HCT116 (cell line): ENCODE measurements around the gene TEDDM1. TPM values are rescaled to one million over a fixed set of nuclear protein-coding genes. Genes with fewer than 3 reads are reported as not detected.

Experiments used
- ATAC-seq: fragments of 200-7000 bp; cut with Tn5 transposase; 2 replicates; pipeline ENCODE4 v1.9.1; 2020; ENCODE audit warnings: mild to moderate bottlenecking, moderate library complexity
- BruUV-seq: library from RNA; stranded (reverse); fragments of 400-500 nt; replicated peaks from 2 replicates; lab custom pipeline; 2021; lab: Mats Ljungman, UMichigan
- CTCF ChIA-PET: fragments of 300-600 bp; sonication (Branson Sonifier 250); formaldehyde crosslinking; loops from one replicate; lab custom pipeline; 2021; ENCODE audit warnings: antibody characterized with exemption; lab: Charles Lee
- POLR2A ChIA-PET: fragments of 300-600, 350-600 bp; sonication (Branson Sonifier 250); formaldehyde crosslinking; loops from one replicate; lab custom pipeline; 2021; ENCODE audit warnings: antibody characterized with exemption; lab: Charles Lee
- RAD21 ChIA-PET, 2 experiments: fragments of 300-600 bp; sonication (Branson Sonifier 250); formaldehyde crosslinking; loops; one replicate each; lab custom pipeline; 2023; ENCODE audit warnings: low total read pairs in 2 of 2; ENCODE audit not compliant: uncharacterized antibody in 2 of 2, unreplicated experiment in 2 of 2, low non-redundant PET in 1 of 2; lab: Charles Lee
- DNase-seq: peaks from one replicate; pipeline ENCODE4 v3.0.0-alpha.2; 2010; ENCODE audit warnings: low read depth, low spot score
- H2AFZ ChIP-seq: fragments of 200-600 bp; shearing (Covaris generic), sonication (generic); 2 replicates; pipeline ENCODE4 v1.6.1; 2017; ENCODE audit warnings: low read depth, mixed run types, mixed read lengths, antibody characterized with exemption, low read length; ENCODE audit not compliant: poor library complexity, severe bottlenecking
- H3K27ac ChIP-seq: 2 replicates; pipeline ENCODE4 v1.5.1; 2012; ENCODE audit warnings: low read depth, low read length
- H3K27me3 ChIP-seq: fragments of 200-600 bp; sonication (generic); 2 replicates; pipeline ENCODE4 v1.6.1; 2016; ENCODE audit warnings: mixed run types, low read length, mixed read lengths; ENCODE audit not compliant: insufficient read depth
- H3K36me3 ChIP-seq, 2 experiments: fragments of 200-500 bp in 1 of 2; fragments of 200-600 bp in 1 of 2; sonication (Bioruptor generic) in 1 of 2; sonication (generic) in 1 of 2; 2 replicates each; pipeline versions ENCODE4 v1.5.1 to v1.6.1; 2014 to 2016; ENCODE audit warnings: low read length in 2 of 2, inconsistent platforms in 1 of 2, mixed read lengths in 1 of 2, mixed run types in 1 of 2; ENCODE audit not compliant: insufficient read depth in 2 of 2, control insufficient read depth in 1 of 2
- H3K4me1 ChIP-seq, 2 experiments: fragments of 200-600 bp in 1 of 2; sonication (generic) in 1 of 2; 2 replicates each; pipeline versions ENCODE4 v1.5.1 to v1.6.1; 2012 to 2017; ENCODE audit warnings: low read length in 2 of 2, inconsistent platforms in 1 of 2, mild to moderate bottlenecking in 1 of 2, mixed read lengths in 1 of 2, mixed run types in 1 of 2, moderate library complexity in 1 of 2; ENCODE audit not compliant: insufficient read depth in 2 of 2, control insufficient read depth in 1 of 2
- H3K4me2 ChIP-seq: fragments of 200-600 bp; sonication (generic); 2 replicates; pipeline ENCODE4 v1.6.1; 2017; ENCODE audit warnings: mixed run types, low read length, mixed read lengths
- H3K4me3 ChIP-seq, 2 experiments: fragments of 200-600 bp in 1 of 2; sonication (generic) in 1 of 2; replicated peaks in 1 of 2; 2 replicates each; pipeline ENCODE4 v1.5.1; 2011 to 2016; ENCODE audit warnings: low read length in 2 of 2, control low read depth in 1 of 2, low read depth in 1 of 2, mild to moderate bottlenecking in 1 of 2, mixed read lengths in 1 of 2, mixed run types in 1 of 2
- H3K79me2 ChIP-seq: fragments of 200-600 bp; sonication (generic); 2 replicates; pipeline ENCODE4 v1.6.1; 2017; ENCODE audit warnings: mild to moderate bottlenecking, mixed run types, low read length, moderate library complexity, mixed read lengths; ENCODE audit not compliant: insufficient read depth
- H3K9ac ChIP-seq: fragments of 200-600 bp; sonication (generic); 2 replicates; pipeline ENCODE4 v1.6.1; 2016; ENCODE audit warnings: low read length, mixed read lengths
- H3K9me2 ChIP-seq: fragments of 200-600 bp; sonication (generic), shearing (Covaris generic); 2 replicates; pipeline ENCODE4 v1.6.1; 2017; ENCODE audit warnings: mixed run types, mild to moderate bottlenecking, moderate library complexity; ENCODE audit not compliant: insufficient read depth
- H3K9me3 ChIP-seq, 2 experiments: fragments of 200-500 bp in 1 of 2; fragments of 200-600 bp in 1 of 2; sonication (Bioruptor generic) in 1 of 2; sonication (generic) in 1 of 2; 2 replicates each; pipeline ENCODE4 v1.6.1; 2014 to 2017; ENCODE audit warnings: low read length in 2 of 2, mixed read lengths in 2 of 2, inconsistent platforms in 1 of 2, low read depth in 1 of 2, mild to moderate bottlenecking in 1 of 2, mixed run types in 1 of 2, moderate library complexity in 1 of 2; ENCODE audit not compliant: control insufficient read depth in 1 of 2, insufficient read depth in 1 of 2
- H4K20me1 ChIP-seq: fragments of 200-600 bp; sonication (generic), shearing (Covaris generic); 2 replicates; pipeline ENCODE4 v1.6.1; 2017; ENCODE audit warnings: mixed run types, mild to moderate bottlenecking, moderate library complexity; ENCODE audit not compliant: insufficient read depth
- ATF3 ChIP-seq: IDR thresholded peaks from 2 replicates; pipeline ENCODE4 v1.6.1; 2012
- CBX3 ChIP-seq: IDR thresholded peaks from 2 replicates; pipeline ENCODE4 v1.6.1; 2012; ENCODE audit warnings: low read depth
- JUND ChIP-seq: IDR thresholded peaks from 2 replicates; pipeline ENCODE4 v1.6.1; 2012
- POLR2AphosphoS5 ChIP-seq: IDR thresholded peaks from 2 replicates; pipeline ENCODE4 v1.6.1; 2011; ENCODE audit warnings: mild to moderate bottlenecking, low read depth, low read length, moderate library complexity
- RAD21 ChIP-seq: IDR thresholded peaks from 2 replicates; pipeline ENCODE4 v1.6.1; 2012; ENCODE audit warnings: low read depth, mild to moderate bottlenecking
- REST ChIP-seq: IDR thresholded peaks from 2 replicates; pipeline ENCODE4 v1.6.1; 2012; ENCODE audit warnings: low read depth
- SRF ChIP-seq: IDR thresholded peaks from 2 replicates; pipeline ENCODE4 v1.6.1; 2012; ENCODE audit warnings: low read depth
- ZFX ChIP-seq: fragments of 450-650 bp; IDR thresholded peaks from 2 replicates; pipeline ENCODE4 v1.6.1; 2017
- ZNF274 ChIP-seq: fragments of 200-500 bp; sonication (Bioruptor generic); IDR thresholded peaks from 2 replicates; pipeline ENCODE4 v1.6.1; 2014; ENCODE audit warnings: mild to moderate bottlenecking, low read depth, low read length, inconsistent platforms
- intact Hi-C: fragments of 100-400 bp; cut with micrococcal nuclease; formaldehyde crosslinking; loops from 2 replicates; pipeline ENCODE4 v1.10.0; 2022
- total RNA-seq: library from RNA; stranded (reverse); gene quantifications from one replicate; pipeline ENCODE4 v1.2.1, GENCODE V29; 2021; ENCODE audit not compliant: unreplicated experiment
- TF ChIP-seq, protein P1 (sequence below): IDR thresholded peaks from 2 replicates; pipeline ENCODE4 v1.6.1; 2011; ENCODE audit warnings: mild to moderate bottlenecking, low read length, moderate library complexity; ENCODE audit not compliant: insufficient replicate concordance; ENCODE audit errors: extremely low read depth

TEDDM1 gene
- total RNA-seq, 1 experiment from 2014 or later: not detected

DNA sequence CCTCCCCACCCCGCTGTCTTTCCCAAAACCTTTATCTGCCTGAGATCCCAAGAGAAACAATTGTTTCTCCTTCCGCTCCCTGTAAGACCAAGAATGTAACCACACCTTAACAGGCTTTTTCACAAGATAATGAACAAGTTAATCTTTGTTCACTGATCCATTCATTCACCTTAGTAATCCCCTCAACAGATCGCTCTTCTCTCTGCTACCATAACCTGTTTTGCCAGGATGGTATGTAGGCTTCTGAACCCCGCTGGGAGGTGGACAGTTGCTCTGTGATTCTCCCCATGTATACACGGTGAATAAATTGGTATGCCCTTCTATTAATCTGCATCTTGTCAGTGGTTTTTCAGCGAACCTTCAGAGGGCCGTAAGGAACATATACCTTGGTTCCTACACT, 30.8 kb upstream of the TEDDM1 start:
- Histone ChIP-seq H3K27ac (no peak overlapping the region), H3K9me3 (no peaks in the 10 kb centered on the region), H3K4me1 (no peaks in the 10 kb centered on the region), H3K36me3 (no peaks in the 10 kb centered on the region), H2AFZ (no peak overlapping the region), H3K4me2 (no peak overlapping the region), H3K9ac (no peak overlapping the region), H4K20me1 (no peaks in the 10 kb centered on the region), H3K4me3 (no peak overlapping the region), H3K9me2 (no peaks in the 10 kb centered on the region), H3K79me2 (no peaks in the 10 kb centered on the region), H3K27me3 (no peaks in the 10 kb centered on the region)
- DNase-seq (no peak), ATAC-seq (no peak)
- intact Hi-C loops: no loop called here
- ChIA-PET CTCF (no interaction called here), POLR2A (no interaction called here), RAD21 (no interaction called here)
- no TSS peak for BruUV-seq
- no peak for TF ChIP-seq ZFX
- no peak for TF ChIP-seq RAD21
- TF ChIP-seq POLR2AphosphoS5: no peak
- TF ChIP-seq JUND: no peak
- no peak for TF ChIP-seq ATF3
- TF ChIP-seq REST: no peak
- TF ChIP-seq, protein P1, sequence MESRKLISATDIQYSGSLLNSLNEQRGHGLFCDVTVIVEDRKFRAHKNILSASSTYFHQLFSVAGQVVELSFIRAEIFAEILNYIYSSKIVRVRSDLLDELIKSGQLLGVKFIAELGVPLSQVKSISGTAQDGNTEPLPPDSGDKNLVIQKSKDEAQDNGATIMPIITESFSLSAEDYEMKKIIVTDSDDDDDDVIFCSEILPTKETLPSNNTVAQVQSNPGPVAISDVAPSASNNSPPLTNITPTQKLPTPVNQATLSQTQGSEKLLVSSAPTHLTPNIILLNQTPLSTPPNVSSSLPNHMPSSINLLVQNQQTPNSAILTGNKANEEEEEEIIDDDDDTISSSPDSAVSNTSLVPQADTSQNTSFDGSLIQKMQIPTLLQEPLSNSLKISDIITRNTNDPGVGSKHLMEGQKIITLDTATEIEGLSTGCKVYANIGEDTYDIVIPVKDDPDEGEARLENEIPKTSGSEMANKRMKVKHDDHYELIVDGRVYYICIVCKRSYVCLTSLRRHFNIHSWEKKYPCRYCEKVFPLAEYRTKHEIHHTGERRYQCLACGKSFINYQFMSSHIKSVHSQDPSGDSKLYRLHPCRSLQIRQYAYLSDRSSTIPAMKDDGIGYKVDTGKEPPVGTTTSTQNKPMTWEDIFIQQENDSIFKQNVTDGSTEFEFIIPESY: no peak
- TF ChIP-seq CBX3: no peak
- TF ChIP-seq ZNF274: no peak
- TF ChIP-seq SRF: no peak
